ENCODE measurements around the gene ZNF232. TPM values are rescaled to one million over a fixed set of nuclear protein-coding genes. Genes with fewer than 3 reads are reported as not detected.

The ZNF232 gene
- polyA plus RNA-seq, 2 of the 4 experiments (the other 2 are of a cell fraction): 5.1 TPM

- Histone ChIP-seq H3K4me2 (no peak overlapping the region), H3K4me3 (no peak overlapping the region), H3K27ac (no peak overlapping the region), H3K4me1 (no peaks in the 10 kb centered on the region), H3K9me3 (peaks cover 9% of the 10 kb centered on the region; the same call in 1 of the 3 replicates)
- ChIA-PET CTCF (interaction anchor here (1.1 to 1.6 kb wide), 4 partner anchors 40 to 502 kb away, joined by 3 to 5 read pairs (median 4); partner anchors contain the start of gene CAMTA2), POLR2A (no interaction called here)
- ATAC-seq (no peak), DNase-seq (ENCODE audit: low read depth in 1 of 2, low spot score in 1 of 2) (no peak), FAIRE-seq (no peak)
- WGBS (ENCODE audit: missing lambda C conversion rate): 79% methylated on average over 3 of the region's 3 CpGs
- TF ChIP-seq RAD21 (conservative IDR thresholded peaks at IDR 0.05 in 1 of 2, IDR thresholded peaks at IDR 0.05 in 1 of 2): no peak
Measured at GRCh38 chr17:5068236-5068635, 43.4 kb downstream of the ZNF232 start.

DNA sequence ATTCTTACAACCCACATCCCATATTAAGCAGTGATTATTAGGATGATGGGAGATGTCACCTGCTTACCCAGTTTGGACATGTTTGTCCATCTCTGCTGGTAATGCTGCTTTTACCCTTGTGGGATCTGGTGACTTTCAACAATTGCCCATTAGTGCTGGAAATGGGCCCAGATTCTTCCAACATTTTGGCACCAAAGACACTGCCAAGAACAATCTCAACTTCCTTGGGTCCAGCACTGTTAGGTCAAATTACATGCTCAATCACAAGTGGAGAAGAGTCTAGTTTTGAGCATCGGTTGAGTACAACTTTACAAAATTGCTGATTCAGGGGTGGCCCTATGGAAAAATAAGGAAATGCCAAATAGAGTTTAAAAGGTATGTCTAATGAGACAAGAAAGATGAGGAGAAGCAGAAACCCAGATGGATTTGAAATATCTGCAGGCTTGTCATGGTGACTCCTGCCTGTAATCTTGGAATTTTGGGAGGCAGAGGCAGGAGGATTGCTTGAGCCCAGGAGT lies 46.4 kb downstream of the ZNF232 start:
- ATAC-seq (no peak), FAIRE-seq (peak; percentile 23), DNase-seq (ENCODE audit: low read depth in 1 of 2, low spot score in 1 of 2) (no peak)
- 37% methylated on average over 1 of the region's 1 CpG for WGBS (ENCODE audit: missing lambda C conversion rate)
- no peak overlapping the region for H3K4me3 ChIP-seq
- H3K4me2 ChIP-seq: no peak overlapping the region
- TF ChIP-seq MAFK (IDR thresholded peaks at IDR 0.05; ENCODE audit: partially characterized antibody) (peak; percentile 70), CBX2 (IDR thresholded peaks at IDR 0.05; ENCODE audit: borderline replicate concordance, low read depth) (no peak)
- CTCF ChIA-PET: interaction anchor here (1.1 to 5.3 kb wide), 2 partner anchors 77 to 162 kb away, joined by 3 to 51 read pairs; partner anchors contain the start of genes CAMTA2 and CHRNE
- no peak overlapping the region for H3K27ac ChIP-seq
- H3K9me3 ChIP-seq: peaks cover 3% of the 10 kb centered on the region; the same call in 1 of the 3 replicates
- no peaks in the 10 kb centered on the region for H3K4me1 ChIP-seq
- POLR2A ChIA-PET: no interaction called here

Small RNA genes within 50 kb of the gene (small RNA-seq; reads per million reads assigned to genes)
- 0 reads per million in 6 experiments for gene AC012146.4

Other genes with a start within 250 kb of the ZNF232 start
- 0.11 and 0.13 TPM in 2 replicates for gene C17orf107, start 212.3 kb downstream of the ZNF232 start, polyA plus RNA-seq (2011; rRNA removed)
- gene C17orf107, start 212.3 kb downstream of the ZNF232 start, polyA plus RNA-seq (2017; fragmentation: RNase III; extraction: RNeasy Plus Mini Kit Qiagen cat#74134 plus additional on column Dnase treatment): 0.16 to 0.30 TPM (median 0.25 TPM) in 3 replicates
- gene CHRNE, start 208.8 kb downstream of the ZNF232 start, polyA plus RNA-seq (2011; rRNA removed): 0.07 and 0.10 TPM in 2 replicates
- 0.12 to 0.14 TPM (median 0.13 TPM) in 3 replicates for gene CHRNE, start 208.8 kb downstream of the ZNF232 start, polyA plus RNA-seq (2017; fragmentation: RNase III; extraction: RNeasy Plus Mini Kit Qiagen cat#74134 plus additional on column Dnase treatment)
- not detected in 2 replicates for gene GP1BA, start 179.6 kb downstream of the ZNF232 start, polyA plus RNA-seq (2011; rRNA removed)
- gene GP1BA, start 179.6 kb downstream of the ZNF232 start, polyA plus RNA-seq (2017; fragmentation: RNase III; extraction: RNeasy Plus Mini Kit Qiagen cat#74134 plus additional on column Dnase treatment): not detected in 3 replicates
- 60.2 and 64.4 TPM in 2 replicates for gene SLC25A11, start 171.8 kb downstream of the ZNF232 start, polyA plus RNA-seq (2011; rRNA removed)
- gene SLC25A11, start 171.8 kb downstream of the ZNF232 start, polyA plus RNA-seq (2017; fragmentation: RNase III; extraction: RNeasy Plus Mini Kit Qiagen cat#74134 plus additional on column Dnase treatment): 64.4 to 69.2 TPM (median 67.9 TPM) in 3 replicates
- 98.7 and 110 TPM in 2 replicates for gene RNF167, start 171.6 kb downstream of the ZNF232 start, polyA plus RNA-seq (2011; rRNA removed)
- gene RNF167, start 171.6 kb downstream of the ZNF232 start, polyA plus RNA-seq (2017; fragmentation: RNase III; extraction: RNeasy Plus Mini Kit Qiagen cat#74134 plus additional on column Dnase treatment): 83.9 to 93.7 TPM (median 86.4 TPM) in 3 replicates
- gene PFN1, start 163.3 kb downstream of the ZNF232 start, polyA plus RNA-seq (2011; rRNA removed): 1,417 and 1,732 TPM in 2 replicates
- gene PFN1, start 163.3 kb downstream of the ZNF232 start, polyA plus RNA-seq (2017; fragmentation: RNase III; extraction: RNeasy Plus Mini Kit Qiagen cat#74134 plus additional on column Dnase treatment): 3,195 to 3,341 TPM (median 3,230 TPM) in 3 replicates
- 52.5 and 53.5 TPM in 2 replicates for gene ENO3, start 160.8 kb downstream of the ZNF232 start, polyA plus RNA-seq (2011; rRNA removed)
- gene ENO3, start 160.8 kb downstream of the ZNF232 start, polyA plus RNA-seq (2017; fragmentation: RNase III; extraction: RNeasy Plus Mini Kit Qiagen cat#74134 plus additional on column Dnase treatment): 79.0 to 109 TPM (median 102 TPM) in 3 replicates
- gene SPAG7, start 144.1 kb downstream of the ZNF232 start, polyA plus RNA-seq (2011; rRNA removed): 72.6 and 94.9 TPM in 2 replicates
- 101 to 102 TPM (median 102 TPM) in 3 replicates for gene SPAG7, start 144.1 kb downstream of the ZNF232 start, polyA plus RNA-seq (2017; fragmentation: RNase III; extraction: RNeasy Plus Mini Kit Qiagen cat#74134 plus additional on column Dnase treatment)
- gene CAMTA2, start 124.2 kb downstream of the ZNF232 start, polyA plus RNA-seq (2011; rRNA removed): 12.4 and 17.7 TPM in 2 replicates
- 30.1 to 33.8 TPM (median 30.3 TPM) in 3 replicates for gene CAMTA2, start 124.2 kb downstream of the ZNF232 start, polyA plus RNA-seq (2017; fragmentation: RNase III; extraction: RNeasy Plus Mini Kit Qiagen cat#74134 plus additional on column Dnase treatment)
- 0.66 and 0.86 TPM in 2 replicates for gene INCA1, start 114.4 kb downstream of the ZNF232 start, polyA plus RNA-seq (2011; rRNA removed)
- 1.1 to 1.3 TPM (median 1.1 TPM) in 3 replicates for gene INCA1, start 114.4 kb downstream of the ZNF232 start, polyA plus RNA-seq (2017; fragmentation: RNase III; extraction: RNeasy Plus Mini Kit Qiagen cat#74134 plus additional on column Dnase treatment)
- gene KIF1C, start 113.9 kb downstream of the ZNF232 start, polyA plus RNA-seq (2011; rRNA removed): 42.0 and 48.4 TPM in 2 replicates
- gene KIF1C, start 113.9 kb downstream of the ZNF232 start, polyA plus RNA-seq (2017; fragmentation: RNase III; extraction: RNeasy Plus Mini Kit Qiagen cat#74134 plus additional on column Dnase treatment): 74.0 to 77.4 TPM (median 76.5 TPM) in 3 replicates
- gene SLC52A1, start 76.5 kb downstream of the ZNF232 start, polyA plus RNA-seq (2011; rRNA removed): 1.4 and 1.9 TPM in 2 replicates
- 1.0 to 1.4 TPM (median 1.3 TPM) in 3 replicates for gene SLC52A1, start 76.5 kb downstream of the ZNF232 start, polyA plus RNA-seq (2017; fragmentation: RNase III; extraction: RNeasy Plus Mini Kit Qiagen cat#74134 plus additional on column Dnase treatment)
- 4.1 and 4.8 TPM in 2 replicates for gene ZFP3, start 33.4 kb downstream of the ZNF232 start, polyA plus RNA-seq (2011; rRNA removed)
- 1.6 to 1.9 TPM (median 1.7 TPM) in 3 replicates for gene ZFP3, start 33.4 kb downstream of the ZNF232 start, polyA plus RNA-seq (2017; fragmentation: RNase III; extraction: RNeasy Plus Mini Kit Qiagen cat#74134 plus additional on column Dnase treatment)
- gene USP6, start 4.2 kb upstream of the ZNF232 start, polyA plus RNA-seq (2011; rRNA removed): 0.01 TPM in 2 replicates
- gene USP6, start 4.2 kb upstream of the ZNF232 start, polyA plus RNA-seq (2017; fragmentation: RNase III; extraction: RNeasy Plus Mini Kit Qiagen cat#74134 plus additional on column Dnase treatment): 0.04 to 0.09 TPM (median 0.07 TPM) in 3 replicates
- 3.8 and 4.3 TPM in 2 replicates for gene ZNF594, start 80.0 kb upstream of the ZNF232 start, polyA plus RNA-seq (2011; rRNA removed)
- 2.2 to 2.7 TPM (median 2.3 TPM) in 3 replicates for gene ZNF594, start 80.0 kb upstream of the ZNF232 start, polyA plus RNA-seq (2017; fragmentation: RNase III; extraction: RNeasy Plus Mini Kit Qiagen cat#74134 plus additional on column Dnase treatment)
- gene SCIMP, start 123.0 kb upstream of the ZNF232 start, polyA plus RNA-seq (2011; rRNA removed): not detected in 2 replicates
- not detected in 3 replicates for gene SCIMP, start 123.0 kb upstream of the ZNF232 start, polyA plus RNA-seq (2017; fragmentation: RNase III; extraction: RNeasy Plus Mini Kit Qiagen cat#74134 plus additional on column Dnase treatment)
- 38.1 and 65.5 TPM in 2 replicates for gene RABEP1, start 170.4 kb upstream of the ZNF232 start, polyA plus RNA-seq (2011; rRNA removed)
- gene RABEP1, start 170.4 kb upstream of the ZNF232 start, polyA plus RNA-seq (2017; fragmentation: RNase III; extraction: RNeasy Plus Mini Kit Qiagen cat#74134 plus additional on column Dnase treatment): 41.7 to 44.7 TPM (median 44.4 TPM) in 3 replicates

Measured in A549 (cell line).